ENCODE measurements around the gene RNASE1.

RNASE1 gene

DNA sequence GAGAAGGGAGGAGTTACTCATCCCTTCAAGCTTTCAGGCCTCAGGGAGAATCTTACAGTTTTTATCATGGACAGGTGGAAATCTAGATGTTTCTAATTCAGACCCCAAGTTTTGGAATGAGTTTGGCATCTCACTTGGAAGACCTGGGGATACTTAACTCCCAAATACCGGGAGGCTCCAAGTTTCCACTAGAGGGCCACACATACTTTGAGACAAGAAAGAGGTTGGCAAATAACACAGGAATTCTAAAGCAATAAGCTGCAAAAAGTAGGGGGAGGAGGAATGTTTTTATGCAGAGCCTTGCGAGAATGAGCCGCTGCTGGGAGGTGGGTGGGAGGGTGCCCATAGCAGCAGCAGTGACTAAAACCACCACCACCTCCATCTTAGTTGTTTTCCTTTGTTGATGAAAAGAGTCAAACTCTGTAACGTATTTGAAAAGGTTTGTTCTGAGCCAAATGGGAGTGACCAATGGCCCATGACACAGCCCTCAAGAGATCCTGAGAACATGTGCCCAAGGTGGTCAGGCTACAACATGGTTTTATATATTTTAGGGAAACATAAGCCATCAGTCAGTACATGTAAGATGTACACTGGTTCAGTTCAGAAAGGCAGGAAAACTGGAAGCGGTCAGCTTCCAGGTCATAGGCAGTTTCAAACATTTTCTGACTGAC, 34.2 kb upstream of the RNASE1 start:
- Histone ChIP-seq H3K9me2 (replicated peaks; ENCODE audit: insufficient read depth, low read length) (no peaks in the 10 kb centered on the region), H3K79me2 (ENCODE audit: insufficient read depth, low read length) (no peaks in the 10 kb centered on the region), H2AFZ (ENCODE audit: low read depth, low read length, severe bottlenecking) (no peak overlapping the region), H3K9me3 (ENCODE audit: insufficient read depth, low read length) (no peaks in the 10 kb centered on the region), H3K9ac (ENCODE audit: low read length) (no peak overlapping the region), H4K20me1 (ENCODE audit: low read depth, low read length) (no peaks in the 10 kb centered on the region), H3K27me3 (ENCODE audit: low read length) (no peaks in the 10 kb centered on the region), H3F3A (ENCODE audit: insufficient read depth) (no peaks in the 10 kb centered on the region), H3K36me3 (ENCODE audit: low read length) (no peaks in the 10 kb centered on the region), H3K4me3 (ENCODE audit: insufficient read depth, low read length, poor library complexity, severe bottlenecking) (no peak overlapping the region), H3K27ac (ENCODE audit: low read depth, low read length) (no peak overlapping the region), H3K4me2 (ENCODE audit: low read depth, low read length, poor library complexity, severe bottlenecking) (no peak overlapping the region)
- TF ChIP-seq, protein P1, sequence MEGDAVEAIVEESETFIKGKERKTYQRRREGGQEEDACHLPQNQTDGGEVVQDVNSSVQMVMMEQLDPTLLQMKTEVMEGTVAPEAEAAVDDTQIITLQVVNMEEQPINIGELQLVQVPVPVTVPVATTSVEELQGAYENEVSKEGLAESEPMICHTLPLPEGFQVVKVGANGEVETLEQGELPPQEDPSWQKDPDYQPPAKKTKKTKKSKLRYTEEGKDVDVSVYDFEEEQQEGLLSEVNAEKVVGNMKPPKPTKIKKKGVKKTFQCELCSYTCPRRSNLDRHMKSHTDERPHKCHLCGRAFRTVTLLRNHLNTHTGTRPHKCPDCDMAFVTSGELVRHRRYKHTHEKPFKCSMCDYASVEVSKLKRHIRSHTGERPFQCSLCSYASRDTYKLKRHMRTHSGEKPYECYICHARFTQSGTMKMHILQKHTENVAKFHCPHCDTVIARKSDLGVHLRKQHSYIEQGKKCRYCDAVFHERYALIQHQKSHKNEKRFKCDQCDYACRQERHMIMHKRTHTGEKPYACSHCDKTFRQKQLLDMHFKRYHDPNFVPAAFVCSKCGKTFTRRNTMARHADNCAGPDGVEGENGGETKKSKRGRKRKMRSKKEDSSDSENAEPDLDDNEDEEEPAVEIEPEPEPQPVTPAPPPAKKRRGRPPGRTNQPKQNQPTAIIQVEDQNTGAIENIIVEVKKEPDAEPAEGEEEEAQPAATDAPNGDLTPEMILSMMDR (IDR thresholded peaks at IDR 0.05; ENCODE audit: insufficient read depth, low read length, poor library complexity, severe bottlenecking), result no peak
- no peak for TF ChIP-seq EZH2phosphoT487 (conservative IDR thresholded peaks at IDR 0.05; ENCODE audit: low read length)

DNA sequence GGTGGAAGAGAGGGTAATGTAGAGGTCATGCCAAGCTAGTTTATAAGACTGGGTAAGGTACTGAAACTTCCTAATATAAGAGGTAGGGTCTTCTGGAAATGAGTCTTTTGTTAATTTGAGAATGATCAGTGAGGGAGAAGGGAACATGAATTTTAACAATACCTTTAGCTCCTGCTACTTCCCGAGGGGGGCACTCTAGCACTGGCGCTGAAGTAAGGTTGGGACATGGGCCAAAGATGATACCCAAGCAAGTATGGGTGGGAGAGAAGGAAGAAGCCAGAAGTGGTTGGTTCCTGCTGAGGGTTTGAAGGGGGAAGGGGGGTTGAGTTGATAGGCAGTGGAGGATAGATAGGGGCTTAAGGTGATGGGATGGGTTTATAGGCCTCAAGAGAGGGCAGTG, 32.3 kb upstream of the RNASE1 start:
- TF ChIP-seq, protein P1 (IDR thresholded peaks at IDR 0.05; ENCODE audit: insufficient read depth, low read length, poor library complexity, severe bottlenecking), result no peak
- TF ChIP-seq EZH2phosphoT487 (conservative IDR thresholded peaks at IDR 0.05; ENCODE audit: low read length), result no peak
- Histone ChIP-seq H3K9me2 (replicated peaks; ENCODE audit: insufficient read depth, low read length) (no peaks in the 10 kb centered on the region), H4K20me1 (ENCODE audit: low read depth, low read length) (no peaks in the 10 kb centered on the region), H3K9me3 (ENCODE audit: insufficient read depth, low read length) (no peaks in the 10 kb centered on the region), H3K9ac (ENCODE audit: low read length) (no peak overlapping the region), H3K27me3 (ENCODE audit: low read length) (no peaks in the 10 kb centered on the region), H2AFZ (ENCODE audit: low read depth, low read length, severe bottlenecking) (no peak overlapping the region), H3K79me2 (ENCODE audit: insufficient read depth, low read length) (no peaks in the 10 kb centered on the region), H3K27ac (ENCODE audit: low read depth, low read length) (no peak overlapping the region), H3K4me2 (ENCODE audit: low read depth, low read length, poor library complexity, severe bottlenecking) (no peak overlapping the region), H3K4me3 (ENCODE audit: insufficient read depth, low read length, poor library complexity, severe bottlenecking) (no peak overlapping the region), H3K36me3 (ENCODE audit: low read length) (no peaks in the 10 kb centered on the region), H3F3A (ENCODE audit: insufficient read depth) (no peaks in the 10 kb centered on the region)

DNA sequence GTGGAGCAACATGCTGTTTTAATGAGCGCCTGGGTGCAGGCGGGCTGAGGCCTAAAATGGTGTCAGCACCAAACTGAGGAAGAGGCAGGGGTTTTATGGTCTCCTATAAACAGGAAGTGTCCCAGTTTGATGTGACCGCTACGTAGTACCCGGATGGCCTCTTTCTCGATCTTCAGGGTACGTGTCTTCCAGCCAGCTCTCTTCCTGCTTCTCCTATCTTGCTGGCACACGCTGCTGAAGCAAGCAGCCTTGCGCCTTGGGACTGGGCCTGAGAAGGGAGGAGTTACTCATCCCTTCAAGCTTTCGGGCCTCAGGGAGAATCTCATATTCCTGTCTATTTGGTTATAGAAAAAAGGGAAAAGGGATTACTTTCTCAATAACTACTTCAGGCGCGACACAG, 28.2 kb upstream of the RNASE1 start:
- H3F3A ChIP-seq (ENCODE audit: insufficient read depth), result no peaks in the 10 kb centered on the region
- no peaks in the 10 kb centered on the region for H3K9me3 ChIP-seq (ENCODE audit: insufficient read depth, low read length)
- H3K9me2 ChIP-seq (replicated peaks; ENCODE audit: insufficient read depth, low read length), result no peaks in the 10 kb centered on the region
- no peaks in the 10 kb centered on the region for H3K36me3 ChIP-seq (ENCODE audit: low read length)
- H3K4me3 ChIP-seq (ENCODE audit: insufficient read depth, low read length, poor library complexity, severe bottlenecking), result no peak overlapping the region
- H3K4me2 ChIP-seq (ENCODE audit: low read depth, low read length, poor library complexity, severe bottlenecking), result no peak overlapping the region
- no peak overlapping the region for H3K9ac ChIP-seq (ENCODE audit: low read length)
- H2AFZ ChIP-seq (ENCODE audit: low read depth, low read length, severe bottlenecking), result no peak overlapping the region
- no peak overlapping the region for H3K27ac ChIP-seq (ENCODE audit: low read depth, low read length)
- no peaks in the 10 kb centered on the region for H3K27me3 ChIP-seq (ENCODE audit: low read length)
- no peaks in the 10 kb centered on the region for H4K20me1 ChIP-seq (ENCODE audit: low read depth, low read length)
- no peak for TF ChIP-seq EZH2phosphoT487 (conservative IDR thresholded peaks at IDR 0.05; ENCODE audit: low read length)
- TF ChIP-seq, protein P1 (IDR thresholded peaks at IDR 0.05; ENCODE audit: insufficient read depth, low read length, poor library complexity, severe bottlenecking), result no peak
- H3K79me2 ChIP-seq (ENCODE audit: insufficient read depth, low read length), result no peaks in the 10 kb centered on the region
